ENCODE data around the gene MYO1B.

The MYO1B gene

GRCh38 chr2:191355170-191355758, 110.1 kb downstream of the MYO1B start:
- in situ Hi-C loops (cut with MboI; ENCODE audit: low sequenced_read_pairs) = no loop called here

- in situ Hi-C loops (cut with MboI; ENCODE audit: low sequenced_read_pairs) = no loop called here
Measured at GRCh38 chr2:191357678-191358077, 112.5 kb downstream of the MYO1B start.

GRCh38 chr2:191358325-191359025, 113.3 kb downstream of the MYO1B start:
- in situ Hi-C loops (cut with MboI; ENCODE audit: low sequenced_read_pairs) = no loop called here

GRCh38 chr2:191359133-191359532, 113.9 kb downstream of the MYO1B start:
- in situ Hi-C loops (cut with MboI; ENCODE audit: low sequenced_read_pairs) = no loop called here

GRCh38 chr2:191360918-191361317, 115.7 kb downstream of the MYO1B start:
- in situ Hi-C loops (cut with MboI; ENCODE audit: low sequenced_read_pairs) = no loop called here

GRCh38 chr2:191362841-191363240, 117.6 kb downstream of the MYO1B start:
- in situ Hi-C loops (cut with MboI; ENCODE audit: low sequenced_read_pairs) = no loop called here

GRCh38 chr2:191363267-191363666, 118.1 kb downstream of the MYO1B start:
- in situ Hi-C loops (cut with MboI; ENCODE audit: low sequenced_read_pairs) = no loop called here

- in situ Hi-C loops (cut with MboI; ENCODE audit: low sequenced_read_pairs) = no loop called here
Measured at GRCh38 chr2:191365089-191365488, 119.9 kb downstream of the MYO1B start.

GRCh38 chr2:191366199-191366598, 121.0 kb downstream of the MYO1B start:
- in situ Hi-C loops (cut with MboI; ENCODE audit: low sequenced_read_pairs) = no loop called here

- in situ Hi-C loops (cut with MboI; ENCODE audit: low sequenced_read_pairs) = no loop called here
Measured at GRCh38 chr2:191369034-191369433, 123.8 kb downstream of the MYO1B start.

- in situ Hi-C loops (cut with MboI; ENCODE audit: low sequenced_read_pairs) = no loop called here
Measured at GRCh38 chr2:191374366-191374765, 129.2 kb downstream of the MYO1B start.

GRCh38 chr2:191374939-191375338, 129.7 kb downstream of the MYO1B start:
- in situ Hi-C loops (cut with MboI; ENCODE audit: low sequenced_read_pairs) = no loop called here

- in situ Hi-C loops (cut with MboI; ENCODE audit: low sequenced_read_pairs) = no loop called here
Measured at GRCh38 chr2:191376981-191377629, 131.9 kb downstream of the MYO1B start.

- in situ Hi-C loops (cut with MboI; ENCODE audit: low sequenced_read_pairs) = no loop called here
Measured at GRCh38 chr2:191379375-191379774, 134.2 kb downstream of the MYO1B start.

- in situ Hi-C loops (cut with MboI; ENCODE audit: low sequenced_read_pairs) = no loop called here
Measured at GRCh38 chr2:191382801-191383200, 137.6 kb downstream of the MYO1B start.

GRCh38 chr2:191383486-191383885, 138.3 kb downstream of the MYO1B start:
- in situ Hi-C loops (cut with MboI; ENCODE audit: low sequenced_read_pairs) = no loop called here

GRCh38 chr2:191384829-191385228, 139.6 kb downstream of the MYO1B start:
- in situ Hi-C loops (cut with MboI; ENCODE audit: low sequenced_read_pairs) = no loop called here

- in situ Hi-C loops (cut with MboI; ENCODE audit: low sequenced_read_pairs) = no loop called here
Measured at GRCh38 chr2:191385416-191386160, 140.4 kb downstream of the MYO1B start.

- in situ Hi-C loops (cut with MboI; ENCODE audit: low sequenced_read_pairs) = no loop called here
Measured at GRCh38 chr2:191386938-191387536, 141.8 kb downstream of the MYO1B start.

- in situ Hi-C loops (cut with MboI; ENCODE audit: low sequenced_read_pairs) = no loop called here
Measured at GRCh38 chr2:191389288-191389687, 144.1 kb downstream of the MYO1B start.

- in situ Hi-C loops (cut with MboI; ENCODE audit: low sequenced_read_pairs) = no loop called here
Measured at GRCh38 chr2:191391171-191391570, 146.0 kb downstream of the MYO1B start.
